HCT116 (cell line): Measurements from ENCODE around the gene CNNM3. TPM values are rescaled to one million over a fixed set of nuclear protein-coding genes. Genes with fewer than 3 reads are reported as not detected.

ENCODE experiments used
- microRNA counts: library from miRNA; unstranded; fragments of <30 nt; microRNA quantifications from one replicate; lab custom pipeline; 2015
- microRNA-seq: library from miRNA; unstranded; fragments of <30 nt; microRNA quantifications from one replicate; pipeline ENCODE4, GENCODE V29; 2016; ENCODE audit warnings: borderline number of aligned reads
- total RNA-seq: library from RNA; stranded (reverse); gene quantifications from one replicate; pipeline ENCODE4 v1.2.1, GENCODE V29; 2021; ENCODE audit not compliant: unreplicated experiment

The CNNM3 gene
- total RNA-seq, 1 experiment from 2014 or later = 31.1 TPM

MicroRNAs encoded within 50 kb of the gene (microRNA counts, 767-probe panel; counts per million panel counts)
- not detected for microRNA hsa-miR-3127-5p (lab: Ali Mortazavi, UCI)

Small RNA genes lying within 50 kb of the gene (microRNA-seq; reads per million reads assigned to microRNA genes)
- gene MIR3127 = 4.4 reads per million, percentile 6 among the genes with 10 or more reads in this experiment

Other genes starting within 250 kb of the CNNM3 start
- 35.8 TPM for gene KANSL3, start 178.0 kb upstream of the CNNM3 start, total RNA-seq
- 0.91 TPM for gene FER1L5, start 173.5 kb upstream of the CNNM3 start, total RNA-seq
- gene LMAN2L, start 76.2 kb upstream of the CNNM3 start, total RNA-seq = 15.2 TPM
- gene CNNM4, start 55.4 kb upstream of the CNNM3 start, total RNA-seq = 7.9 TPM
- gene ANKRD23, start 27.8 kb downstream of the CNNM3 start, total RNA-seq = 1.4 TPM
- 24.2 TPM for gene ANKRD39, start 41.7 kb downstream of the CNNM3 start, total RNA-seq
- gene SEMA4C, start 53.8 kb downstream of the CNNM3 start, total RNA-seq = 25.4 TPM
- not detected for gene FAM178B, start 170.3 kb downstream of the CNNM3 start, total RNA-seq